Kidney (tissue), 14 donors: Measurements from ENCODE around the gene CASP3. TPM values are rescaled to one million over a fixed set of nuclear protein-coding genes. Genes with fewer than 3 reads are reported as not detected.
"Not testable (repeated sequence)": the region's sequence is repeated elsewhere in the genome, so short reads cannot be mapped to it uniquely, and the experiment has no call there.

ENCODE experiments used
- DNase-seq, 5 donors: peaks; one replicate each; pipeline ENCODE4 v3.0.0-alpha.2; 2013 to 2020
- FAIRE-seq: peaks from 2 replicates; lab custom pipeline; 2012; peaks lifted over from hg19 to GRCh38; lab: Jason Lieb, UNC
- H3K27ac ChIP-seq, 2 donors: one replicate each; pipeline ENCODE4 v1.7.0; 2013; ENCODE audit warnings: low read depth in 2 of 2, low read length in 2 of 2, inconsistent platforms in 1 of 2
- H3K27me3 ChIP-seq: one replicate; pipeline ENCODE4 v1.7.1; 2013; ENCODE audit warnings: low read length, inconsistent platforms; ENCODE audit not compliant: control insufficient read depth, insufficient read depth
- H3K36me3 ChIP-seq, 3 donors: one replicate each; pipeline versions ENCODE4 v1.7.0 to v1.7.1; 2013; ENCODE audit warnings: low read length in 3 of 3, control low read depth in 1 of 3, inconsistent platforms in 1 of 3; ENCODE audit not compliant: insufficient read depth in 3 of 3, control insufficient read depth in 2 of 3
- H3K4me1 ChIP-seq, 3 donors: one replicate each; pipeline versions ENCODE4 v1.7.0 to v1.7.1; 2013; ENCODE audit warnings: low read length in 3 of 3, inconsistent platforms in 1 of 3, low read depth in 1 of 3; ENCODE audit not compliant: control insufficient read depth in 2 of 3, insufficient read depth in 2 of 3
- H3K4me3 ChIP-seq, 3 donors: one replicate each; pipeline versions ENCODE4 v1.7.0 to v1.8.1; 2013; ENCODE audit warnings: low read length in 3 of 3, control low read depth in 1 of 3, inconsistent platforms in 1 of 3
- H3K9ac ChIP-seq, 3 donors: one replicate each; pipeline versions ENCODE4 v1.7.0 to v1.7.1; 2013; ENCODE audit warnings: low read length in 3 of 3, control low read depth in 1 of 3, inconsistent platforms in 1 of 3
- H3K9me3 ChIP-seq, 3 donors: one replicate each; pipeline versions ENCODE4 v1.7.0 to v1.7.1; 2013; ENCODE audit warnings: low read length in 3 of 3, control low read depth in 1 of 3, inconsistent platforms in 1 of 3; ENCODE audit not compliant: control insufficient read depth in 2 of 3, insufficient read depth in 1 of 3
- intact Hi-C: fragments of 100-400 bp; cut with DNase I; formaldehyde crosslinking; loops from one replicate; pipeline ENCODE4 v1.11.1; 2022
- polyA plus RNA-seq: library from polyadenylated mRNA; stranded (reverse); fragments of 350-450 nt; fragmentation: Illumina TruSeq; extraction: RNeasy Lipid Tissue Mini Kit (QIAGEN cat#74804); gene quantifications from one replicate; pipeline ENCODE4 v1.2.3, GENCODE V29; 2014; ENCODE audit warnings: low read depth, low replicate concordance; ENCODE audit not compliant: insufficient read depth
- total RNA-seq: library from RNA; stranded (reverse); fragmentation: NEBNext Ultra II Directional; extraction: Animal tissue kit (Norgen Biotek cat#: 25700); gene quantifications from one replicate; pipeline ENCODE4 v1.2.1, GENCODE V29; 2021
- TF ChIP-seq, protein P1 (sequence below): IDR thresholded peaks from 3 replicates; pipeline ENCODE4 v1.5.1; 2012; ENCODE audit warnings: mild to moderate bottlenecking, moderate library complexity, borderline replicate concordance; ENCODE audit not compliant: insufficient read depth; ENCODE audit errors: extremely low read depth
- donor health status: control.
- donor health status: control.
- donor health status: control.
- donor health status: control.
- donor health status: control.
- donor health status: DM: yes; HTN: yes; CAD: no.
- donor health status: Normal renal cell carcinoma (clear cell type).

CASP3 gene
- total and polyA plus RNA-seq, 2 donors from 2014 or later = 7.3 to 22.4 TPM

DNA sequence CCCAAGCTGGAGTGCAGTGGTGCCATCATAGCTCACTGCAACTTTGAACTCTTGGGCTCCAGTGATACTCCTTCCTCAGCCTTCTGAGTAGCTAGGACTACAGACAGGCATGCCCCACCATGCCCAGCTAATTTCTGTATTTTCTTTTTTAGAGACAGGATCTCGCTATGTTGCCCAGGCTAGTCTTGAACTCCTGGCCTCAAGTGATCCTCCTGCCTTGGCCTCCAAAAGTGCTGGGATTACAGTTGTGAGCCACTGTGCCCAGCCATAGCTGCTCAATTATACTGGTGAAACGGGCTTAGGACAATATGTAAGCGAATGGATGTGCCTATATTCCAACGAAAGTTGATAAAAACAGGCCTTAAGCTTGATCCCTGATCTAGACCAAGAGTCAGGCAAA is 13.1 kb downstream of the CASP3 start:
- no peak overlapping the region for H3K4me3 ChIP-seq
- H3K4me1 ChIP-seq = no peaks in the 10 kb centered on the region
- no peak for FAIRE-seq
- no peak overlapping the region for H3K27ac ChIP-seq
- intact Hi-C loops = no loop called here
- TF ChIP-seq, protein P1, sequence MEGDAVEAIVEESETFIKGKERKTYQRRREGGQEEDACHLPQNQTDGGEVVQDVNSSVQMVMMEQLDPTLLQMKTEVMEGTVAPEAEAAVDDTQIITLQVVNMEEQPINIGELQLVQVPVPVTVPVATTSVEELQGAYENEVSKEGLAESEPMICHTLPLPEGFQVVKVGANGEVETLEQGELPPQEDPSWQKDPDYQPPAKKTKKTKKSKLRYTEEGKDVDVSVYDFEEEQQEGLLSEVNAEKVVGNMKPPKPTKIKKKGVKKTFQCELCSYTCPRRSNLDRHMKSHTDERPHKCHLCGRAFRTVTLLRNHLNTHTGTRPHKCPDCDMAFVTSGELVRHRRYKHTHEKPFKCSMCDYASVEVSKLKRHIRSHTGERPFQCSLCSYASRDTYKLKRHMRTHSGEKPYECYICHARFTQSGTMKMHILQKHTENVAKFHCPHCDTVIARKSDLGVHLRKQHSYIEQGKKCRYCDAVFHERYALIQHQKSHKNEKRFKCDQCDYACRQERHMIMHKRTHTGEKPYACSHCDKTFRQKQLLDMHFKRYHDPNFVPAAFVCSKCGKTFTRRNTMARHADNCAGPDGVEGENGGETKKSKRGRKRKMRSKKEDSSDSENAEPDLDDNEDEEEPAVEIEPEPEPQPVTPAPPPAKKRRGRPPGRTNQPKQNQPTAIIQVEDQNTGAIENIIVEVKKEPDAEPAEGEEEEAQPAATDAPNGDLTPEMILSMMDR = no peak
- H3K36me3 ChIP-seq = peaks cover 10 to 20% (median 10%) of the 10 kb centered on the region in 3 donors
- H3K27me3 ChIP-seq = no peaks in the 10 kb centered on the region
- no peak for DNase-seq
- H3K9me3 ChIP-seq = no peaks in the 10 kb centered on the region
- H3K9ac ChIP-seq = no peak overlapping the region

DNA sequence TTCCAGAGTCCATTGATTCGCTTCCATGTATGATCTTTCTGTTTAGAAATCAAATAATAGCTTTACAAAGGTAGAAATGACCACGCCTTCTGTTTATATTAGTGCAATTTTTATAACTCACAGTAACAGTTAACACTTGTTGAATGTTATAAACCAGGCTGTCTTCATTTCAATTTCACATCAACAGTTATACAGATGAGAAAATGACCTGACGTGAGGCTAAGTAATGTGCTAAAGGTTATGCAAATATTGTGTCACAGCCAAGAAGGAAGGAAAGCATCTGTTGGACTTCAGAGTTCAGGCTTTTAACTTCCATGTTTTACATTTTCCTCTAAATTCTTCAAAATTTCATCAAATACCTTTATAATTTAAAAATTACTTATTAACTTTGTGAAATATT is 13.9 kb downstream of the CASP3 start:
- H3K36me3 ChIP-seq = peaks cover 10 to 25% (median 14%) of the 10 kb centered on the region in 3 donors
- TF ChIP-seq, protein P1 = no peak
- H3K4me3 ChIP-seq = no peak overlapping the region
- H3K9me3 ChIP-seq = no peaks in the 10 kb centered on the region
- peak; percentile 62 for FAIRE-seq
- no peak for DNase-seq
- no peaks in the 10 kb centered on the region for H3K27me3 ChIP-seq
- H3K9ac ChIP-seq = no peak overlapping the region
- no peaks in the 10 kb centered on the region for H3K4me1 ChIP-seq
- intact Hi-C loops = no loop called here
- H3K27ac ChIP-seq = no peak overlapping the region

DNA sequence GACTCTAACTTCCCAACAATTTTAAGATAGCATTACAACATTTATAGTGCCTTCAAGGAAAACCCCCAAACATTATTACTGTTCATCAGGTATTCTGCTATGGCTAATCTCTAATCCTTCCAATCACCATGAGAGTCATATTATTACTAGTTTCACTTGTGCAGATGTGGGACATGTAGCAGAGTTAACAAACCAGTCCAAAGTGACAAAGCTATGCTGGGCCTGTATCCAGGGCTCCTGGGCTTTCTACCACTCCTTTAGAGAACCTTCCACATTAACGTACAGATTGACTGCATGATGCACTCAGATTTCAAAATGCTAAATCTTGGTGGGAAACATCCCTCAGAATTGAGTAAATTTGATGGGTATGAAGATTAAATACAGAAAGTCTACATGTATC is 16.4 kb downstream of the CASP3 start:
- Histone ChIP-seq H3K4me3 (no peak overlapping the region), H3K4me1 (no peaks in the 10 kb centered on the region), H3K9me3 (no peaks in the 10 kb centered on the region), H3K27me3 (no peaks in the 10 kb centered on the region), H3K9ac (no peak overlapping the region), H3K27ac (no peak overlapping the region), H3K36me3 (peaks cover 14 to 45% (median 24%) of the 10 kb centered on the region in 3 donors)
- intact Hi-C loops = no loop called here
- TF ChIP-seq, protein P1 = no peak
- FAIRE-seq (no peak), DNase-seq (no peak)

DNA sequence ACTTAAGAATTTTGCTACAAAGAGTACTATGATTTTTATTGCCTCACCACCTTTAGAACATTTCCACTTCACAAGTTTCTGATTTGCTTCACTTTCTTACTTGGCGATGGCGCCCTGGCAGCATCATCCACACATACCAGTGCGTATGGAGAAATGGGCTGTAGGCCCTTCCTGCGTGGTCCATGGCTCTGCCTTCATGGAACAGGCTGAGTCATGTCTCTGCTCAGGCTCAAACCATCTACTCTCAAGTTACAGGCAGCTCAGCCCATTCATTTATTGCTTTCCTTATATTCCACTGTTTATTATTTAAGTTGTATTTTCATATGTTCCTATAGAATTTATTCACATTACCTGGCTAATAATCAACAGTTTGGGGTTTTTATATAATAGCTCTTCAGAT is 21.1 kb downstream of the CASP3 start:
- H3K27ac ChIP-seq = no peak overlapping the region
- intact Hi-C loops = no loop called here
- no peak overlapping the region for H3K9ac ChIP-seq
- TF ChIP-seq, protein P1 = no peak
- no peaks in the 10 kb centered on the region for H3K4me1 ChIP-seq
- FAIRE-seq (no peak), DNase-seq (no peak)
- peaks cover 4 to 28% (median 13%) of the 10 kb centered on the region in 3 donors for H3K36me3 ChIP-seq
- H3K9me3 ChIP-seq = no peaks in the 10 kb centered on the region
- H3K4me3 ChIP-seq = no peak overlapping the region
- no peaks in the 10 kb centered on the region for H3K27me3 ChIP-seq

DNA sequence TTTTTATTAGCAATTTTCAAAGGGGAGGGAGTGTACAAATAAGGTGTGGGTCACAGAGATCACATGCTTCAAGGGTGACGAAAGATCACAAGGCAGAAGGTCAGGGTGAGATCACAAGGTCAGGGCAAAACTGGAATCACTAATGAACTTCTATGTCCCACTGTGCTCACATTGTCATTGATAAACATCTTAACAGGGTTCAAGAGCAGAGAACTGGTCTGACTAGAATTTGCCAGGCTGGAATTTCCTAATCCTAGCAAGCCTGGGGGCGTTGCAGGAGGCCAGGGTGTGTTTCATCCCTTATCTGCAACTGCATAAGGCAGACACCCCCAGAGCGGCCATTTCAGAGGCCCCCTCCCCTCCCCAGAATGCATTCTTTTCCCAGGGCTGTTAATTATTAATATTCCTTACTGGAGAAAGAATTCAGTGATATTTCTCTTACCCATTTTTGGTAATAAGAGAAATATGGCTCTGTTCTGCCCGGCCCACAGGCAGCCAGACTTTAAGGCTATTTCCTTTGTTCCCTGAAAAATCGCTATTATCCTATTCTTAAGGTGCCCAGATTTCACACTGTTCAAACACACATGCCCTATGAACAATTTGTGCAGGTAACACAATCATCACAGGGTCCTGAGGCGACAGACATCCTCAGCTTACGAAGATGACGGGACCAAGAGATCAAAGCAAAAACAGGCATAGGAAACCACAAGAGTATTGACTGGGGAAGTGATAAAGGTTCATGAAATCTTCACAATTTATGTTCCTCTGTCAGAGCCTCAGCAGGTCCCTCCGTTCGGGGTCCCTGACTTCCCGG is 23.3 kb downstream of the CASP3 start:
- peaks cover 4 to 28% (median 13%) of the 10 kb centered on the region in 3 donors for H3K36me3 ChIP-seq
- H3K27me3 ChIP-seq, FAIRE-seq, intact Hi-C loops, H3K4me3 ChIP-seq, H3K27ac ChIP-seq, H3K9ac ChIP-seq, H3K4me1 ChIP-seq, H3K9me3 ChIP-seq, DNase-seq: not testable (repeated sequence)
